ACC112 (cell line): Measurements from ENCODE around the gene SMNDC1.
"Not testable (repeated sequence)": the region's sequence is repeated elsewhere in the genome, so short reads cannot be mapped to it uniquely, and the experiment has no call there.

Source experiments
- H2AFZ ChIP-seq: fragments of 200-600 bp; sonication (generic); one replicate; pipeline ENCODE4 v1.6.0; 2017; ENCODE audit warnings: antibody characterized with exemption, low read length; ENCODE audit not compliant: unreplicated experiment
- H3K27ac ChIP-seq: fragments of 200-600 bp; sonication (generic); 2 replicates; pipeline ENCODE4 v1.5.1; 2014; ENCODE audit warnings: low read depth, mild to moderate bottlenecking, antibody characterized with exemption, low read length, moderate library complexity
- H3K27me3 ChIP-seq: fragments of 200-600 bp; sonication (generic); 2 replicates; pipeline ENCODE4 v1.6.1; 2014; ENCODE audit warnings: mild to moderate bottlenecking, antibody characterized with exemption, low read length, moderate library complexity, mixed read lengths; ENCODE audit not compliant: insufficient read depth
- H3K36me3 ChIP-seq: fragments of 200-600 bp; sonication (generic); 2 replicates; pipeline ENCODE4 v1.6.1; 2016; ENCODE audit warnings: mild to moderate bottlenecking, antibody characterized with exemption, low read length, moderate library complexity, mixed read lengths; ENCODE audit not compliant: insufficient read depth
- H3K4me1 ChIP-seq: fragments of 200-600 bp; sonication (generic); one replicate; pipeline ENCODE4 v1.6.1; 2016; ENCODE audit warnings: low read length, mixed read lengths; ENCODE audit not compliant: insufficient read depth, unreplicated experiment, control insufficient read depth
- H3K4me3 ChIP-seq: fragments of 200-600 bp; sonication (generic); 2 replicates; pipeline ENCODE4 v1.5.1; 2014; ENCODE audit warnings: mild to moderate bottlenecking, low read depth, low read length
- H3K79me2 ChIP-seq: fragments of 200-600 bp; sonication (generic); one replicate; pipeline ENCODE4 v1.6.0; 2016; ENCODE audit warnings: low read length; ENCODE audit not compliant: control insufficient read depth, unreplicated experiment, insufficient read depth

Gene SMNDC1

DNA sequence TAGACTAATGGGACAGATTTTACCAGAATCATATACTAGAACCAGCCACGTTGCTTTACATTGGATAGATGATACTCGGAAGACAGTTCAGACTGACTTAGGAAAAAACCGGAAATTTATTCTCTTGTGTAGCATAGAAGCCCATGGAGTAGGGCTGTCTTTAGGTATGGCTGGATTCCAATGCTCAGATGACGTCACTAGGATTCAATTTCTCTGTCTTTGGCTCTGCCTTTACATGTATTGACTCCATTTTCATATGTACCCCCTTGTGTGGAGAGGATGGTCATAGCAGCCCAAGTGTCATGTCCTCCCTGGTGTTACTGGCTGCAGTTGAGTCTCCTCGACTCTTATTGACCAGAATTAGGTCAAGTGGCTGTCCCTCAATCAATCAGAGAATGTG lies 39.2 kb upstream of the SMNDC1 start:
- no peaks in the 10 kb centered on the region for H3K79me2 ChIP-seq
- H3K27me3 ChIP-seq: no peaks in the 10 kb centered on the region
- H3K4me1 ChIP-seq: no peaks in the 10 kb centered on the region
- H3K4me3 ChIP-seq: no peak overlapping the region
- no peak overlapping the region for H3K27ac ChIP-seq
- H3K36me3 ChIP-seq: no peaks in the 10 kb centered on the region
- no peak overlapping the region for H2AFZ ChIP-seq

DNA sequence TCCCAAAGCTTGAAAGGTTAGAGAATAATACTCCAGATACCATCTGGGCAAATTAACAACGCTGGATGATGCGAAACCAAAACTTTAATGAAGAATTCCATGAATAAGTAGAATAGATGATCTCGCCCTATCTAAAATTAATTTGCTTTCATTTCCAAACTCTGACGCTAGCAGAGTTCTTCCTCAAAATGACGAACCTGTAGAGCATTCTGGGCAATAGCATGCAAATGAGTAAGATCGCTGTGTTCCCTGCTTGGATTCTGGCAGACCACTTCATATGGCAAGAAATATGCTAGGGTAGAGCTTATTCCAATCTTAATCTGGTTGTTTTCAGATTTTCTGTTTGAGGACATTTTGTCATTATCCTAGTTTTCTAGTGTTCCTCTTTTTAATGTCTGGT lies 36.1 kb upstream of the SMNDC1 start:
- H3K79me2 ChIP-seq: no peaks in the 10 kb centered on the region
- H2AFZ ChIP-seq: no peak overlapping the region
- H3K27me3 ChIP-seq: no peaks in the 10 kb centered on the region
- H3K36me3 ChIP-seq: no peaks in the 10 kb centered on the region
- no peak overlapping the region for H3K4me3 ChIP-seq
- H3K27ac ChIP-seq: no peak overlapping the region
- peaks cover 28% of the 10 kb centered on the region for H3K4me1 ChIP-seq

DNA sequence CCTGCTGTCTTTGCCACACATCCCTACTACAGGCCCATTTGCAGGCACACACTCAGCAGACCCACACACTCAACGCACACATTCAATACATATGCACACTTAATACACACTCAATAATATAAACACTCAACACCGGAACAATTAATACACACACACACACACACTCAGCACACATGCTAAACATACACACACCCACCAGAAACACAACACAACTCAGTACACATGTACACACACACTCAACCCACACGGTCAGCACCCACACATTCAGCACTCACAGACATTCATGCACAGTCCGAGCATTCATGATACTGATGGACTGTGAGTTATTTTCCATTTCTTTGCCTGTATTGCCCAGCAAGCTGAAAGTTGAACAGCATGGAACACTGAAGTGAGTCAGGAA lies 35.4 kb upstream of the SMNDC1 start:
- no peak overlapping the region for H3K27ac ChIP-seq
- H3K79me2 ChIP-seq: no peaks in the 10 kb centered on the region
- H3K4me3 ChIP-seq: no peak overlapping the region
- peaks cover 35% of the 10 kb centered on the region for H3K4me1 ChIP-seq
- H3K36me3 ChIP-seq: no peaks in the 10 kb centered on the region
- no peaks in the 10 kb centered on the region for H3K27me3 ChIP-seq
- no peak overlapping the region for H2AFZ ChIP-seq

DNA sequence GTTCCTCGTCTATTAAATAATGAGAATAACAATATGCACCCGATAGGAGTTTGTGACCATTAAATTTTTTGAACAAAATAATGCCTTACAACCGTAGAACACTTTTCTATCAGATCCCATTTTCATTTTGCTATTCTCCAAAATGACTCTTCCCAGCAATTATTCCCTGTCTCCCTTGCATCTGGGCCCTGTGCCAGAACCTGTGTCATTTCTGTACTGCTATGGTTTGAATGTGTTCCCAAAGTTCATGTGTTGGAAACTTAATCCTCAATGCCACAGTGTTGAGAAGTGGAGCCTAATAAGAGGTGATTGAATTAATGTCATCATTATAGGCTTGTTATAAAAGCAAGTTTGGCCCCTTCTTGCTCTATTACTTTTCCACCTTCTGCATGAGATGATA lies 33.2 kb upstream of the SMNDC1 start:
- Histone ChIP-seq H3K4me3 (no peak overlapping the region), H3K27ac (peak overlapping the region; percentile 79; the same call in 1 of the 2 replicates), H3K27me3 (no peaks in the 10 kb centered on the region), H3K79me2 (no peaks in the 10 kb centered on the region), H3K36me3 (no peaks in the 10 kb centered on the region), H2AFZ (no peak overlapping the region), H3K4me1 (peaks cover 36% of the 10 kb centered on the region)

DNA sequence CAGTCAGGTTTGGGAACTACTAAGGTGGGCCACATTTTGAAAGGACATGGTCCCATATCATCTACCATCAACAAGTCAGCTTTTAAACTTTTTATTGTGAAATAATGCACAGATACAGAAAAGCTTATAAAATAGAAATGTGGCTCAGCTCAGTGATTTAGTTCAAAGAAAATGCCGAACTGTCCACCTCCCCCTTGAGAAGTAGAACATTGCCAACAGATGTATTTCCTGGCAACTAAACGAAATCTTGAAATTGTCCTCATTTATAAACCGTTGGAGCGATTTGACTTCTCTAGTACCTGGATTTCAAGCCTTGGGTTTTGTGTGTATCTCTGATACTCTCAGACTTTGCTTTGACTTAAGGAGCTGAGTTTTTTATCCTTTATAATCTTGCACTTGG lies 32.7 kb upstream of the SMNDC1 start:
- Histone ChIP-seq H3K4me1 (peaks cover 36% of the 10 kb centered on the region), H3K4me3 (no peak overlapping the region), H3K79me2 (no peaks in the 10 kb centered on the region), H3K27me3 (no peaks in the 10 kb centered on the region), H3K36me3 (no peaks in the 10 kb centered on the region), H3K27ac (peak overlapping the region; percentile 79; the same call in 1 of the 2 replicates), H2AFZ (no peak overlapping the region)

DNA sequence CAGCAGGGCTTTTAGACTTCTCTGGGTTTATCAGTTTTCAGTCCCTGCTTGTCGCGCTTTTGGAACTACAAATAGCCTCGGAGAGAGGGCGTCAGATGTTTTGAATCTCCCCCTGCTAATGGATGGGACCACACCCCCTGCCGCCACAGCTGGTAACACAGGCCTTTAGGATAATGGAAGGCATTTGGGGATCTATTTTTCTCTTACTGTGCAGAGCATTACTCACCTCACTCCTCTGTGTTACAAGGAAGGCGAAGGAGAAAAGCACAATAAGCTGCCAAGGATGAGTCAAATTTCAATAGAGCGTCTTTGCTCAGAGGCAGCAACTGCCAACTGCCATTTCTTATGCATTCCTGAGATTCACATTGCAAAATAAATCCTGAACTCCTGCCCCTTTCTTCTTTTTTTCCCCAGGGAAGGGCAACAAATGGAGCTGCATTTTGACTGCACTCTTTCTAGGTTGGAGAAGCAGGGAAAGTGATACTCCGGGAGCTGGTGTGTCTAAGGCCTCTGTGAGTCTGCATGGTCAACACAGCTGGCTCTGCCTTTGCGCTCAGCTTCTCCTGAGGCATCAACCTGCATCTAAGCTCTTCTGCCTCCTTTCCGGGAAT lies 31.5 kb upstream of the SMNDC1 start:
- H3K27me3 ChIP-seq: no peaks in the 10 kb centered on the region
- no peaks in the 10 kb centered on the region for H3K79me2 ChIP-seq
- H3K4me1 ChIP-seq: peaks cover 36% of the 10 kb centered on the region
- H3K27ac ChIP-seq: peak overlapping the region; percentile 79
- peak overlapping the region; percentile 1 for H2AFZ ChIP-seq
- H3K4me3 ChIP-seq: peak overlapping the region; percentile 8; the same call in 1 of the 2 replicates
- H3K36me3 ChIP-seq: no peaks in the 10 kb centered on the region

DNA sequence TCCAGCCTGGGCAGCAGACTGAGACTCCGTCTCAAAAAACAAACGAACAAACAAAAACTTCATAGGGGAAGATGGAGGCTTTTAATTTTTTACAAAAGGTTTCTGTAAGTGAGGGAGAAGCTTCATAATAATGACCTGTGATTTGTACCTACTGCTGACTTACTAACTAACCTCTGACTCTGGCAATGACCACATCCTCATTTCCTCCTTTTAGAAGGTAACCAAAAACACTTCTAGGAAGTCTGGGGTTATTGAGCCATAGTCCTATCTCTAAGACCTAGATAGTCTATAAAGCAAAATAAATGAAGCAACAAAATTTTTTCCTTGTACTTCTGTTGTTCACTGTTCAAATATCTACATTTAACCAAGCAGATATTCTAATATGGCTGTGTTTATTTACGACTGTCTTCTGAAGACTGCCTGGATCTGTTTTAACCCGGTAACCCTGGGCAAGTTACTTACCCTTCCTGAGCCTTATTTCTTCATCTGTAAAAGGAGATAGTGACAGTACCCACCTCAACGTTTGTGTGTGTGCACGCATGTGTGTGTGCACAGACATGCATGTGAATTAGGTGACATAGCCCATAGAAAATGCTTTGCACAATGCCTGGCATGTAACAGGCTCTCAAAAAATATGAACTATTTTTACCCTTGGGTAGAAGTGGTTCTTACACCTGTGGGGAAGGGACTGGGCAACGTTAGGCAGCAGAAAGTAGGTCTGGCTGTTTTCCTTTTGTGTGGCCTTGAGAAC lies 30.8 kb upstream of the SMNDC1 start:
- Histone ChIP-seq H2AFZ (peak overlapping the region; percentile 1), H3K4me1 (peaks cover 36% of the 10 kb centered on the region), H3K36me3 (no peaks in the 10 kb centered on the region), H3K27ac (peak overlapping the region; percentile 79), H3K79me2 (no peaks in the 10 kb centered on the region), H3K27me3 (no peaks in the 10 kb centered on the region), H3K4me3 (peak overlapping the region; percentile 8; the same call in 1 of the 2 replicates)

DNA sequence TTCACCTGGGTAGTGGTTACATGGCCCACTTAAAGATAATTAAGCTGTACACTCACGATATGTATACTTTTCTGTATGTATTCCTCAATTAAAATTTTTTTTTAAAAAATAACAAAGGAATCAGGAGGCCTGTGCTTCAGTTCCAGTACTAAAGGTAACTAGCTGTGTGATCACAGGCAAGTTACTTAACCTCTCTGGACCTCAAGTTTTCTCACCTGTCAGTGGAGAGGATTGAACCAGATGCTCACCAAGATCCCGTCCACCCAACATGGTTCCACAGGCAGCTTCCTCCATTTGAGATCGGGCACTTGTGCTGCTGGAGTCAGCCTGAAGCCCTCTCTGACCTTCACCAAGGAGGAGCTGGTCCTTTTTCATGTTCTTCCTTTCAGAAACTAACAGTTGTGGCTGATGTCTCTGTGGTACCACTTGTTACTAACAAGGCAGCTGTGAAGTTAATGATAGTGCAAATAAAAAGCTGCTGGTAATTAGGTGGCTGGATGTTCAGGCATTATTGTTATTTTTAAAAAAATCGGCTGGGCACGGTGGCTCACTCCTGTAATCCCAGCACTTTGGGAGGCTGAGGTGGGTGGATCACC lies 29.4 kb upstream of the SMNDC1 start:
- peaks cover 36% of the 10 kb centered on the region for H3K4me1 ChIP-seq
- no peaks in the 10 kb centered on the region for H3K36me3 ChIP-seq
- H3K27me3 ChIP-seq: no peaks in the 10 kb centered on the region
- H3K27ac ChIP-seq: no peak overlapping the region
- H3K4me3 ChIP-seq: no peak overlapping the region
- no peaks in the 10 kb centered on the region for H3K79me2 ChIP-seq
- no peak overlapping the region for H2AFZ ChIP-seq

DNA sequence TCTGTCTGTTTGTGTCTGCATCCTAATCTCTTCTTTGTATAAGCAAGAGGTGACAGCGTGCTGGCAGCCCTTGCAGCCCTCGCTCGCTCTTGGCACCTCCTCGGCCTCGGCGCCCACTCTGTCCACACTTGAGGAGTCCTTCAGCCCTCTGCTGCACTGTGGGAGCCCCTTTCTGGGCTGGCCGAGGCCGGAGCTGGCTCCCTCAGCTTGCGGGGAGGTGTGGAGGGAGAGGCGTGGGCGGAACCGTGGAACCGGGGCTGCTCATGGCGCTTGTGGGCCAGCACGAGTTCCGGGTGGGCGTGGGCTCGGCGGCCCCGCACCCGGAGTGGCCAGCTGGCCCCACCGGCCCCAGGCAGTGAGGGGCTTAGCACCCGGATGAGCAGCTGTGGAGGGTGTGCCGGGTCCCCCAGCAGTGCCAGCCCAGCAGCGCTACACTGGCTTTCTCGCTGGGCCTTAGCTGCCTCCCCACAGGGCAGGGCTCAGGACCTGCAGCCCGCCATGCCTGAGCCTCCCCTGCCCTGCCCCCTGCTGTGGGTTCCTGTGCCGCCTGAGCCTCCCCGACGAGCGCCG lies 26.6 kb upstream of the SMNDC1 start:
- not testable (repeated sequence) for H3K27me3 ChIP-seq, H3K79me2 ChIP-seq, H3K4me3 ChIP-seq, H3K27ac ChIP-seq, H2AFZ ChIP-seq, H3K36me3 ChIP-seq
- peaks cover 26% of the 10 kb centered on the region for H3K4me1 ChIP-seq

DNA sequence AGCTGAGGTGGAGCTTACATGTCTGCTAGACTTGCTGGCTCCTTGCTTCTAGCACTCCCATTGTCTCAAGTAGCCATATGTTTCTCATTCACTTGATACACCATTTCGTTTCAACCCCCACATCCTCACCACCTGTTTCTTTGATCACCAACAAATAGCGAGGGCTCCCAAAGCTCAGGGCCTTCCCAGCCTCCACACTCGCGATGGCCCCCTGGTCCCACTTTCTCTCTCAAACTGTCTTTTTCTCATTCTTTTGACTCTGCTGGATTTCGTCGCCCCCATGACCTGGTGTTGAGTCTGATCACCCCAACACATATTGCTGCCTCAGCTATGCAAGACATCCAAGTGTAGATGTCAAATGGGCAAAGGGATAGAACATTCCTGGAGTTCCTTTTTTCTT lies 26.0 kb upstream of the SMNDC1 start:
- Histone ChIP-seq H3K36me3 (no peaks in the 10 kb centered on the region), H3K4me1 (peaks cover 27% of the 10 kb centered on the region), H2AFZ (no peak overlapping the region)

More for the DNA sequence above, 26.0 kb upstream of the SMNDC1 start:
- H3K27me3 ChIP-seq: no peaks in the 10 kb centered on the region
- no peak overlapping the region for H3K4me3 ChIP-seq
- H3K79me2 ChIP-seq: no peaks in the 10 kb centered on the region
- no peak overlapping the region for H3K27ac ChIP-seq
